Fibroblast of upper back skin (primary cell): ENCODE data around the gene PPM1H.

Experiments used
- DNase-seq: peaks from one replicate; pipeline ENCODE4 v3.0.0-alpha.2; 2013

Gene PPM1H

DNA sequence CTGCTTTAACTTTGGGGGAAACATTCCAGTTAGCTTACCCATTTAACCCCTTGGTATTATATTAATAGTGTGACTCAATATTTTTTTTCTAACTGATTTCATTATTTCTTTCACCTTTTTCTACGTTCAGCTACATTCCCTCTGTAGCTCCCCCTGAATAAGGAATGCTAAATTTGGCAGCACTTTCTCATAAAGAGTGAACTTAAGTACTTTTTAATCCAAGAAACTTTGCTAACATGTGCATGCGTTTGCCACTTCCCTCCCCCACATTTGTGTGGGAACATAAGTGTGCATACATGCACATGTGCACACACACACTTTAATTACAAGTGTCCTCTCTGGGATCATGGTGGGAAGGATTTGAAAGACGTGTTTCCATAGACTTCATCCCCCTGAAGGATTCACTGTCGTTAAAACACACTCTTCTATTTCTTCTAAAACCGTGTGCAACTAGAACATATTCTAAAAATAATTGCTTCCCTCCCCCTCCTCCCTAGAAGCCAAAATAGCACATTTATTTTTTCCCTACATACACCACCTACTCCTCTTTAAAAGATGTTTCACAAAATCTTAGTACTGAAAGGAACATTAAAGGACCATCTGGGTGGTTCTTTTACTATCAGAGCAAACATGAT lies 142.6 kb downstream of the PPM1H start:
- peak; percentile 64 for DNase-seq

DNA sequence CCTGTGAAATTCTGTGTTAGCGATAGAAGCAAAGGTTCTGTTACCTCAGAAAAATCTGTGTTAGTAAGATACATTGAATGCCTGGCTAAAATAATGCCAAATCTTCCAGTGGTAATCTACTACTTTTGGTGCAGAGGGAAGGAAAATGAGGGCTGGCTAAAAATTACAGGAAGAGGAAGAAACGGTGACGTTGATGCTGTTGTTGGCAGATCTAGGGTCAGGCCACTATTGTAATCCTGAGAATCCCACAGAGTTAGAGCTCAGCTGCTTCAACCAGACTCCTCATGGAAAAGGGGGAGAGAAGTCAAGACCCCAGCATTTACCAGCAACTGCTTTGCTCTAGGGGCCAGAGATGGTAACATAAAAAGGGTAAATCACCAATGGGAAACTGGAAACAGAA lies 145.1 kb downstream of the PPM1H start:
- no peak for DNase-seq

GRCh38 chr12:62787611-62788010 lies 147.3 kb downstream of the PPM1H start:
- DNase-seq = peak; percentile 48

DNA sequence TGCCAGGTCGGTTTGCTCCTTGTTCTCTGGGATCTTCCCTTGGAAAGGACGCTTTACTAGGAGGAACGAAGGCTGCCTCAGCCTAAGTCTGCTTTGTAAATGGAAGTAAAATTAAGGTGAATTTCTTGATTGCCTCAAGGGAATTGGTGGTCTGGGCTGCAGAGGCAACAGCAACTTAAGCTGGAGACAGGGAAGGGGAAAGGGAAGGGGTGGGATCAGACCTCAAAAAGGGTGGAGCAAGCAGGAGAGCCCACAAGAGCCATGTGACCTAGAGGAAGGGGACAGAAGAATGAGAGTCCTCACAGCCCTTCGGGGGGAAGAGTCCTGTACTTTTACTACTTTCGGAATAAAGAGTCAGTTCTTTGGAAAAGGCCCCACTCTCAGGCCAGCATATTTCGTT lies 147.9 kb downstream of the PPM1H start:
- no peak for DNase-seq

GRCh38 chr12:62785941-62786559 lies 148.9 kb downstream of the PPM1H start:
- peak; percentile 99 for DNase-seq

DNA sequence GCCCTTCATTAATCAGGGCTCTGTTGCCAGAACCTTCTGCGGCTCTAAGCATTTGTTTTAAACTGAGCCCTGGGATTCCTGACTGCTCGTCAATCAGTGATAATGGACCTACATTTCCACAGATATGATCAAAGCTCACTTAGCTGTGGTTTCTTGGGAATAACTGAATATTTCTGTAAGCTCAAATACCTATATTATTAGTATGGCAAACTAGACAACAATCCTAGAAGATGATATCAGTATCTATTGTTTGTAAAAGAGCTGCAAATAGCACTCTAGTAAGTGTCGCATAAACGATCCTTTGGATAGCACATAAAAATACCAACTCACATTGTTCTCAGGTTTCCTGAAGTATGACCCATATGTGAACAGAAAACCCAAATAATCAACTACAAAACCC lies 150.4 kb downstream of the PPM1H start:
- DNase-seq = peak; percentile 74

- peak; percentile 57 for DNase-seq
These were observed 151.1 kb downstream of the PPM1H start for GRCh38 chr12:62783881-62784280.

- no peak for DNase-seq
These were observed 153.6 kb downstream of the PPM1H start for GRCh38 chr12:62781136-62781880.

DNA sequence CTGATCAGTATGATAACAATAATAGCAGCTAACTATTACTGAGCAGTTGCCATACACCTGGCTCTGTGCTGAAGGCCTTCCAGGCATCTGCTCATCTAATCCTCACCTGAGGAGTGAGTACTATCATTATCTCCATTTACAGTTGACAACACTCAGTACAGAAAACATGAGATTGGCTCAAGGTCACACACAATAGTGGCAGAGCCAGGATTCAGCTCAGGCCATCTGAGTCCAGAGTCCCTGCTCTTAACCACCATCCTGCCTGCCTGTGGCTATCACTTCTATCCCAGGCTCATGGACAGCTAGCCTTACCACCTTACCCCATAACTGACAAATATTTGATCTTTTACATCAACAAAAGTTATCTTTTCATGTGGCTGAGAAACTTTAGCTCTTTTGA lies 155.5 kb downstream of the PPM1H start:
- DNase-seq = no peak

DNA sequence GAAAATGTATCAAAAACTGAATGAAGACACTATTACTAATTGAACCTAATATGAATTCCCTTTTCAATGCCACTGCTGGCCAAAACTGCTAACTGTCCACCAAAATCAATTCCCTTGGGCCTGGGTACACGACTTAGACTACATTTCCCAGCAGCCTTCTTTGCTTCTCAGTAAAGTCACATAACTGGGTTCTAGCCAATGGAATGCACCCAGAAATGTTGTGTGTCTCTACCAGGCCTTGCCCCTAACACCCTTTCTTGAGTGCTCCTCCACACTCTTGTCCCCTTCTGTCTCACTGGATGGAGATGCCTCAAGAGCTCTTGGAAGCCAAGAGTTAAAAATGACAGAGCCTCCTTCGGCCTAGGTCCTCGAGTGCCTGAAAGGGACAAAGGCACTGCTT lies 156.8 kb downstream of the PPM1H start:
- no peak for DNase-seq

DNA sequence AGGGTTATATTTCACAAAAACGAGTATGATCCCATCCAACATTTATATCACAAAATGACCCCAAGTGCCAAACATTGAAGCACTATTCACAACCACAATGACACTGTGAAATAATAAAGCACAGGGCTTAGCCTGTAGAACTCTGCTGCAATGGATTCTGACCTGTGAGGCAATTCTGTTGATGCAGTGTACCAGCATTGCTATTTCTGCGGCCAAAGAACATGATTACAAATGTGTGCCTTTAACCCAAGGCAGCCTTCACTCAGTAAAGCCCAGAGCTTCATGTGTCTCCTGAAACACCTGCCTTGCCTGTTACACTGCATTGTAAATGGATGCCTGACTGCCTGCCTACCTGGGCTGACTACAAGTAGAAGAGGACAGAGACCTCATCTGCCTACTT lies 158.0 kb downstream of the PPM1H start:
- no peak for DNase-seq

DNA sequence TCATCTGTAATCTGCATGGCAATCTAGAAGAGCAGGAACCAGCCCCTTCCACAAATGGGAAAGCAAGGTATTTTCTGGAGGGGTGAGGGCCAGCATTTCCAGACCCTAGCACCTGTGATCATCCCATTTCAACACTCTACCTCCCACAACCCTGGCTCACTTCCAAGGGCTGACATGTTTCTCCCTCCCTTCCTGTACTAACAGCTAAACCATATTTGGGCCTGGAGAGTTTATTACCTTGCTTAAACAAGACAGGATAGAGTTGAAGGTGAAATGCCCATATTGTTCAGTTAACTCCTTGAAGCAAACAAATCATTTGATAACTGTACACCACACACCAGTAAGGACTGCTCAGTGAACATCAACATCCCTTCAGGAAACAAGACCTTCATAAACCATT lies 158.4 kb downstream of the PPM1H start:
- no peak for DNase-seq

GRCh38 chr12:62774794-62775193 lies 160.2 kb downstream of the PPM1H start:
- DNase-seq = no peak

- DNase-seq = peak; percentile 75
These were observed 162.5 kb downstream of the PPM1H start for GRCh38 chr12:62772416-62772955.

- no peak for DNase-seq
These were observed 163.1 kb downstream of the PPM1H start for GRCh38 chr12:62771828-62772227.

- no peak for DNase-seq
These were observed 164.6 kb downstream of the PPM1H start for GRCh38 chr12:62770381-62770780.

GRCh38 chr12:62769076-62769619 lies 165.8 kb downstream of the PPM1H start:
- no peak for DNase-seq

- no peak for DNase-seq
These were observed 167.0 kb downstream of the PPM1H start for GRCh38 chr12:62767946-62768345.

- peak; percentile 79 for DNase-seq
These were observed 167.5 kb downstream of the PPM1H start for GRCh38 chr12:62767496-62767895.

DNA sequence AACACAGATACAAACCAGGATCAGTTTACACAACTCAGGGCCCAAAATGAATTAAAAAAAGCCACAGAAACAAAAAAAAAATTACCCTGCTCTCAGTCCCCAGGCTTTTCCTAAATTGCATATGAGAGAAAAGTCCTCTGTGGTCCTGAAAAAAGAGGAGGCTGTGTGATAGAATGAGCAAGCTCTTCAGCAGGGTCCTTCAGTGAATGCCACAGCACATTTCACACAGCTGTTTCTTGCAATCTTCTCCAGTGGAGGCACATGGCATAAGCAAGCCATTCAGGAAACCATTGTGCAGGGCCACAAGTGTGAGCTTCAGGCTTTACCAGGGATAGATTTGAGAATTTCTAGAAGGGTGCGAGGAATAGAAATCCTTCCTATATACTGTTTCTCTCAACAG lies 168.5 kb downstream of the PPM1H start:
- DNase-seq = no peak

- peak; percentile 56 for DNase-seq
These were observed 170.9 kb downstream of the PPM1H start for GRCh38 chr12:62763861-62764645.

- no peak for DNase-seq
These were observed 171.6 kb downstream of the PPM1H start for GRCh38 chr12:62763312-62763711.

DNA sequence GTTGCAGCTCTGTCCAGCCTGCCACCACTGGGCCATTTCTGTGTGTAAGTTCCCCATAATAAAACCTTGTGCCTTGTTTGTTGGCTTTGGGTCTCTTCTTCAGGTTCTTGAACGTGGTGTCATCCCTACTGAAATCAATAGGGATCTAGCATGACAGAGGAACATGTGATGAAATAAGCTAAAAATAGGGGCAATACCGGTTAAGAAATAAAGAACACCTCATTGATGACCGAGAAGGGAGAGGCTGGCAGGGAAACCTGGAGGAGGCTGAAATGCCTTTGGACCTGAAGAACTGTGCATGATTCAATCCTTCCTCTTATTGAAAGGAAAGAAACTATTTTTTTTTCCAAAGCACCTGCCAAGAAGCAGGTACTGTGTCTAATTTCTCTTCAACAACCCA lies 172.3 kb downstream of the PPM1H start:
- DNase-seq = no peak
